H4 (cell line): ENCODE results near the gene MR1. TPM values are rescaled to one million over a fixed set of nuclear protein-coding genes. Genes with fewer than 3 reads are reported as not detected.

ENCODE experiments used
- DNase-seq: peaks from one replicate; pipeline ENCODE4 v3.0.0-alpha.2; 2015; ENCODE audit warnings: low spot score
- total RNA-seq: library from RNA; depleted of rRNA; stranded (reverse); fragments of >200 nt; shearing (Covaris generic); gene quantifications from 2 replicates; pipeline ENCODE4 v1.2.3, GENCODE V29; 2014; rRNA removed

MR1 gene
- total RNA-seq, 1 experiment from 2014 or later = 11.9 TPM

DNA sequence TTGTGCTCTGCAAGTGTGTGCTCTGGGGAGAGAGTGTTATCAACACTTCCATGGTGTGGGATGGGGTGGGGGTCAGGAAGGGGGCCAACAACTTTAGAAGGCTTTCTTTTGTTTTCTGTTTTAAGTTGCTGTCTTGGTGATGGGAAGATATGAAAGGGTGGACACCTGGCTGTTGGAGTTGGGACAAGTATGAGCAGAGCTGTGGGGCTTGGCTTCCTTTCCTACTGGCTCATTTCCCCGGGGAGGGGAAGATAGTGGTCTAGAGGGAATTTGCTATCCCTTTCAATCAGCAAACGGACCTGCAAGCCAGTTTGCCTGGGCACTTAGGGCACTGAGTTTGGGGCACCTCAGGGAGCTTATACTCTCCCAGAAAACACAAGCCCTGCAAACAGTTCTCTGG lies 73.9 kb downstream of the MR1 start:
- DNase-seq = no peak

DNA sequence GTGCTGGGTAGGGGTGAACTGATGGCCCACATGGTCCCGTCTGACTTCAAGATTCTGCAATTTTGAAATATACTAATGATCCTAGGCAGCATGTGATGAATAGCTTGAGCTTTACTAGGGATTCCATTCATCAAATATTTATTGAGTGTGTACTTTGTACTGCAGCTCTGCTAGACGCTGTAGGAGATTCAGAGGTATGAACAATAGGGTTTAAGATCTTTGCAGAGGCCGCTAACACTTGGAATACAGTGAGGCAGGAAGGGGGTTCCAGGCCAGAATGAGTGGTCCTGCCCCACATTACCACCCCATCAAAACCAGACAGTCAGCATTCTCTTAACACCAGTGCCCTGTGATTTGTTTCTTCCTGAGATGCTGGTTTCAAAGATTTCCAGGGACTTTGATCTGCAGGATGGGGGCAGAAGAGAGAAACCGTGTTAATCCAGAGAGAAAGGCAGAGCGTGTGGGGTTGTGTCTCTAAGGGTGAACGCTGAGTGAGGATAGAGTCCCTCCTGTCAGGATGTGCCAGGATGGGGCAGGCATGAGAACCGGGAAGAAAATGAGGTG lies 74.6 kb downstream of the MR1 start:
- no peak for DNase-seq

DNA sequence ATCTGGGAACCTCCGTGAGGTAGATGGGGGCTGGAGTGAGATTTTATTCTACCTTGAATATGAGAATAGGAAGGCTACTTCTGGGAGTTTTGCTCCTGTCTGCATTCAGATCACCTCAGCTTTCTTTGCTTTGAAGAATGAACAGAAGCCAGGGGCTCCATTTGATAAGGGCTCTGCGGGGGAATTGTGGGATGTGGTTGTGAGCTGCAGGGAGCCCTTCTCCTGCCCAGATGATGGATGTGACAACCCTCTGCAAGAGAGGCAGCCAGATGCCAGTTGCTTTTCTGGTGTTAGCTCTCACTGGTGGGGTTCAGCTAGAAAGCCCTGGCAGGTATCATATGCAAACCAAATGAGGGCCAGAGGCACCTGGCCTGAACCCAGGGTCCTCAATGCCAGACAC lies 76.2 kb downstream of the MR1 start:
- no peak for DNase-seq

Other genes with a start within 250 kb of the MR1 start
- gene KIAA1614, start 121.1 kb upstream of the MR1 start, total RNA-seq = not detected in 2 replicates
- gene STX6, start 11.1 kb upstream of the MR1 start, total RNA-seq = 15.2 and 17.7 TPM in 2 replicates
- gene IER5, start 54.7 kb downstream of the MR1 start, total RNA-seq = 4.7 and 6.0 TPM in 2 replicates